Uterus (tissue), 4 donors: ENCODE measurements around the gene OTOG. TPM values are rescaled to one million over a fixed set of nuclear protein-coding genes. Genes with fewer than 3 reads are reported as not detected.

Experiments
- DNase-seq, 2 donors: peaks; one replicate each; pipeline ENCODE4 v3.0.0-alpha.2; 2019 to 2020
- H3K27ac ChIP-seq, 2 donors: fragments of 200-600 bp; sonication (generic); 1 replicate in 1 of 2; 2 replicates in 1 of 2; pipeline ENCODE4 v1.5.1; 2016 to 2018
- H3K27me3 ChIP-seq, 2 donors: fragments of 200-600 bp; sonication (generic); one replicate each; pipeline ENCODE4 v1.5.1; 2018 to 2019; ENCODE audit warnings: control low read depth in 1 of 2
- H3K36me3 ChIP-seq, 2 donors: fragments of 200-600 bp; sonication (generic); one replicate each; pipeline ENCODE4 v1.5.1; 2019; ENCODE audit warnings: control low read depth in 1 of 2
- H3K4me1 ChIP-seq, 2 donors: fragments of 200-600 bp; sonication (generic); one replicate each; pipeline ENCODE4 v1.5.1; 2018 to 2019; ENCODE audit warnings: control low read depth in 1 of 2
- H3K4me3 ChIP-seq, 2 donors: fragments of 200-600 bp; sonication (generic); 1 replicate in 1 of 2; 2 replicates in 1 of 2; pipeline ENCODE4 v1.5.1; 2018 to 2019; ENCODE audit warnings: mild to moderate bottlenecking in 1 of 2
- H3K9me3 ChIP-seq, 2 donors: fragments of 200-600 bp; sonication (generic); one replicate each; pipeline ENCODE4 v1.5.1; 2019; ENCODE audit warnings: control low read depth in 1 of 2
- CTCF ChIP-seq, 4 experiments: fragments of 200-600 bp in 2 of 4; fragments of 450-650 bp in 2 of 4; sonication (generic) in 2 of 4; IDR thresholded peaks; one replicate each; pipeline ENCODE4 v1.5.1; 2016 to 2019; ENCODE audit warnings: antibody characterized with exemption in 4 of 4, mild to moderate bottlenecking in 2 of 4, moderate library complexity in 1 of 4
- POLR2A ChIP-seq, 2 donors: fragments of 450-650 bp; IDR thresholded peaks; one replicate each; pipeline ENCODE4 v1.6.1; 2016; ENCODE audit warnings: antibody characterized with exemption in 2 of 2, mild to moderate bottlenecking in 1 of 2, moderate library complexity in 1 of 2
- intact Hi-C: fragments of 100-400 bp; cut with DNase I; formaldehyde crosslinking; loops from one replicate; pipeline ENCODE4 v1.15.1; 2023; ENCODE audit warnings: low total_unique reads
- total RNA-seq, 4 donors: library from RNA; depleted of rRNA in 3 of 4; stranded (reverse); fragments of >200 nt in 3 of 4; gene quantifications; one replicate each; pipeline versions ENCODE4 v1.1.0 to v1.2.4, GENCODE V29; 2014 to 2023
- donor health status: DM: yes; HTN: yes; CAD: no.

Gene OTOG
- total RNA-seq, 4 donors from 2014 or later = under 0.01 TPM; not detected in 3

GRCh38 chr11:17585911-17586695, 39.0 kb downstream of the OTOG start:
- intact Hi-C loops = no loop called here
- no peak overlapping the region for H3K4me3 ChIP-seq
- TF ChIP-seq CTCF (IDR thresholded peaks at IDR 0.05) (no peak), POLR2A (IDR thresholded peaks at IDR 0.05) (no peak)
- H3K27ac ChIP-seq = no peak overlapping the region
- no peaks in the 10 kb centered on the region for H3K36me3 ChIP-seq
- no peak for DNase-seq
- H3K4me1 ChIP-seq = no peaks in the 10 kb centered on the region
- no peaks in the 10 kb centered on the region for H3K9me3 ChIP-seq
- no peaks in the 10 kb centered on the region for H3K27me3 ChIP-seq

GRCh38 chr11:17588166-17588565, 41.1 kb downstream of the OTOG start:
- no peak overlapping the region for H3K4me3 ChIP-seq
- DNase-seq = no peak
- H3K36me3 ChIP-seq = no peaks in the 10 kb centered on the region
- no peaks in the 10 kb centered on the region for H3K9me3 ChIP-seq
- TF ChIP-seq CTCF (IDR thresholded peaks at IDR 0.05) = no peak
- no peak for TF ChIP-seq POLR2A (IDR thresholded peaks at IDR 0.05)
- no peaks in the 10 kb centered on the region for H3K4me1 ChIP-seq
- no peak overlapping the region for H3K27ac ChIP-seq
- intact Hi-C loops = no loop called here
- no peaks in the 10 kb centered on the region for H3K27me3 ChIP-seq

GRCh38 chr11:17588721-17589120, 41.7 kb downstream of the OTOG start:
- TF ChIP-seq CTCF (IDR thresholded peaks at IDR 0.05) (no peak), POLR2A (IDR thresholded peaks at IDR 0.05) (no peak)
- no peaks in the 10 kb centered on the region for H3K27me3 ChIP-seq
- no peaks in the 10 kb centered on the region for H3K36me3 ChIP-seq
- H3K27ac ChIP-seq = no peak overlapping the region
- intact Hi-C loops = no loop called here
- no peak overlapping the region for H3K4me3 ChIP-seq
- no peak for DNase-seq
- no peaks in the 10 kb centered on the region for H3K9me3 ChIP-seq
- no peaks in the 10 kb centered on the region for H3K4me1 ChIP-seq

- no peaks in the 10 kb centered on the region for H3K9me3 ChIP-seq
- intact Hi-C loops = no loop called here
- TF ChIP-seq CTCF (IDR thresholded peaks at IDR 0.05) (no peak), POLR2A (IDR thresholded peaks at IDR 0.05) (no peak)
- H3K4me3 ChIP-seq = no peak overlapping the region
- H3K36me3 ChIP-seq = no peaks in the 10 kb centered on the region
- DNase-seq = no peak
- H3K4me1 ChIP-seq = no peaks in the 10 kb centered on the region
- H3K27me3 ChIP-seq = no peaks in the 10 kb centered on the region
- H3K27ac ChIP-seq = no peak overlapping the region
Observed at GRCh38 chr11:17590463-17590862, 43.4 kb downstream of the OTOG start.

GRCh38 chr11:17591293-17591692, 44.2 kb downstream of the OTOG start:
- intact Hi-C loops = no loop called here
- no peaks in the 10 kb centered on the region for H3K36me3 ChIP-seq
- H3K4me3 ChIP-seq = no peak overlapping the region
- H3K27me3 ChIP-seq = no peaks in the 10 kb centered on the region
- no peaks in the 10 kb centered on the region for H3K9me3 ChIP-seq
- no peaks in the 10 kb centered on the region for H3K4me1 ChIP-seq
- no peak overlapping the region for H3K27ac ChIP-seq
- TF ChIP-seq POLR2A (IDR thresholded peaks at IDR 0.05) (no peak), CTCF (IDR thresholded peaks at IDR 0.05) (no peak)
- no peak for DNase-seq
